GM23338 (cell line): Measurements from ENCODE around the gene ETFA. TPM values are rescaled to one million over a fixed set of nuclear protein-coding genes. Genes with fewer than 3 reads are reported as not detected.

Source experiments
- ATAC-seq: fragments of 200-7000 bp; cut with Tn5 transposase; 3 replicates; pipeline ENCODE4 v1.9.1; 2020
- DNase-seq: peaks from one replicate; pipeline ENCODE4 v3.0.0-alpha.2; 2015; ENCODE audit warnings: low spot score
- H2AFZ ChIP-seq: fragments of 200-600 bp; sonication (generic); 2 replicates; pipeline ENCODE4 v1.8.0; 2016; ENCODE audit warnings: antibody characterized with exemption, mild to moderate bottlenecking, moderate library complexity
- H3F3A ChIP-seq: fragments of 200-600 bp; sonication (generic); replicated peaks from 2 replicates; pipeline ENCODE4 v1.8.0; 2017; ENCODE audit warnings: antibody characterized with exemption, mixed run types, low read depth
- H3K27ac ChIP-seq: fragments of 200-600 bp; sonication (generic); 2 replicates; pipeline ENCODE4 v1.6.1; 2016; ENCODE audit warnings: low read depth
- H3K27me3 ChIP-seq: fragments of 200-600 bp; sonication (generic); 2 replicates; pipeline ENCODE4 v1.8.0; 2016; ENCODE audit warnings: mild to moderate bottlenecking, mixed run types, moderate library complexity; ENCODE audit not compliant: insufficient read depth
- H3K36me3 ChIP-seq: fragments of 200-600 bp; sonication (generic); 2 replicates; pipeline ENCODE4 v1.8.0; 2016; ENCODE audit warnings: mild to moderate bottlenecking; ENCODE audit not compliant: insufficient read depth
- H3K4me1 ChIP-seq: fragments of 200-600 bp; sonication (generic); 2 replicates; pipeline ENCODE4 v1.8.0; 2016; ENCODE audit warnings: mild to moderate bottlenecking, moderate library complexity; ENCODE audit not compliant: insufficient read depth
- H3K4me2 ChIP-seq: fragments of 200-600 bp; sonication (generic); 2 replicates; pipeline ENCODE4 v1.7.1; 2017; ENCODE audit warnings: mixed run types
- H3K4me3 ChIP-seq: fragments of 200-600 bp; sonication (generic); 2 replicates; pipeline ENCODE4 v1.6.1; 2016; ENCODE audit warnings: mixed run types
- H3K79me2 ChIP-seq: fragments of 200-600 bp; sonication (generic); replicated peaks from 2 replicates; pipeline ENCODE4 v1.8.0; 2017; ENCODE audit warnings: mild to moderate bottlenecking; ENCODE audit not compliant: insufficient read depth
- H3K9me2 ChIP-seq: fragments of 200-600 bp; sonication (generic); 2 replicates; pipeline ENCODE4 v1.8.0; 2017; ENCODE audit not compliant: insufficient read depth
- H4K20me1 ChIP-seq: fragments of 200-600 bp; sonication (generic); replicated peaks from 2 replicates; pipeline ENCODE4 v1.8.0; 2017; ENCODE audit warnings: mild to moderate bottlenecking; ENCODE audit not compliant: insufficient read depth
- H3K27ac Mint-ChIP-seq: 2 replicates; pipeline ENCODE4 v1.8.0; 2020; ENCODE audit warnings: inconsistent platforms, mild to moderate bottlenecking, moderate library complexity, mixed read lengths
- H3K27me3 Mint-ChIP-seq: 3 replicates; pipeline ENCODE4 v1.8.0; 2022; ENCODE audit warnings: low read depth, mild to moderate bottlenecking, moderate library complexity, mixed read lengths, inconsistent platforms; ENCODE audit not compliant: insufficient read depth, poor library complexity
- H3K36me3 Mint-ChIP-seq: 3 replicates; pipeline ENCODE4 v1.8.0; 2021; ENCODE audit warnings: low read depth, mild to moderate bottlenecking, inconsistent platforms, moderate library complexity, mixed read lengths
- H3K4me1 Mint-ChIP-seq: 3 replicates; pipeline ENCODE4 v1.8.0; 2020; ENCODE audit warnings: mild to moderate bottlenecking, inconsistent platforms, mixed read lengths
- H3K4me3 Mint-ChIP-seq: 3 replicates; pipeline ENCODE4 v1.8.0; 2021; ENCODE audit warnings: moderate library complexity, mild to moderate bottlenecking, inconsistent platforms, mixed read lengths
- H3K9me3 Mint-ChIP-seq: 3 replicates; pipeline ENCODE4 v1.8.0; 2020; ENCODE audit warnings: moderate library complexity, mild to moderate bottlenecking, inconsistent platforms, mixed read lengths
- CREB1 ChIP-seq: fragments of 250-450 bp; sonication (Bioruptor Pico); IDR thresholded peaks from 2 replicates; pipeline ENCODE4 v1.5.0; 2020; ENCODE audit warnings: low read depth, mild to moderate bottlenecking, moderate library complexity
- ETS1 ChIP-seq: IDR thresholded peaks from 2 replicates; pipeline ENCODE4 v1.6.1; 2016; ENCODE audit warnings: antibody characterized with exemption
- EZH2 ChIP-seq: fragments of 200-600 bp; sonication (generic); IDR thresholded peaks from one replicate; pipeline ENCODE4 v1.8.0; 2017; ENCODE audit warnings: antibody characterized with exemption, mild to moderate bottlenecking, low read depth; ENCODE audit not compliant: unreplicated experiment
- EZH2phosphoT487 ChIP-seq: fragments of 200-600 bp; sonication (generic); IDR thresholded peaks from one replicate; pipeline ENCODE4 v1.8.1; 2018; ENCODE audit warnings: antibody characterized with exemption; ENCODE audit not compliant: unreplicated experiment
- REST ChIP-seq: IDR thresholded peaks from one replicate; pipeline ENCODE4 v1.6.1; 2018; ENCODE audit warnings: antibody characterized with exemption; ENCODE audit not compliant: unreplicated experiment
- STAT1 ChIP-seq: IDR thresholded peaks from one replicate; pipeline ENCODE4 v1.6.1; 2016; ENCODE audit warnings: antibody characterized with exemption; ENCODE audit not compliant: unreplicated experiment
- polyA plus RNA-seq: library from polyadenylated mRNA; unstranded; fragments of >200 nt; fragmentation: Nextera tagmentation; extraction: Ambion mirVana; gene quantifications from 2 replicates; pipeline ENCODE4 v1.2.1, GENCODE V29; 2016
- total RNA-seq: library from RNA; depleted of rRNA; stranded (reverse); fragments of >200 nt; shearing (Covaris generic); gene quantifications from 2 replicates; pipeline ENCODE4 v1.2.3, GENCODE V29; 2014
- TF ChIP-seq, protein P1 (sequence below), 2 experiments: fragments of 200-600 bp in 1 of 2; sonication (generic) in 1 of 2; conservative IDR thresholded peaks; 2 replicates each; pipeline versions ENCODE4 v1.5.1 to v1.6.1; 2016 to 2017; ENCODE audit warnings: antibody characterized with exemption in 2 of 2, low read depth in 2 of 2, mild to moderate bottlenecking in 2 of 2, moderate library complexity in 1 of 2

ETFA gene
- total and polyA plus RNA-seq, 2 experiments from 2014 or later, result 52.9 to 69.1 TPM

DNA sequence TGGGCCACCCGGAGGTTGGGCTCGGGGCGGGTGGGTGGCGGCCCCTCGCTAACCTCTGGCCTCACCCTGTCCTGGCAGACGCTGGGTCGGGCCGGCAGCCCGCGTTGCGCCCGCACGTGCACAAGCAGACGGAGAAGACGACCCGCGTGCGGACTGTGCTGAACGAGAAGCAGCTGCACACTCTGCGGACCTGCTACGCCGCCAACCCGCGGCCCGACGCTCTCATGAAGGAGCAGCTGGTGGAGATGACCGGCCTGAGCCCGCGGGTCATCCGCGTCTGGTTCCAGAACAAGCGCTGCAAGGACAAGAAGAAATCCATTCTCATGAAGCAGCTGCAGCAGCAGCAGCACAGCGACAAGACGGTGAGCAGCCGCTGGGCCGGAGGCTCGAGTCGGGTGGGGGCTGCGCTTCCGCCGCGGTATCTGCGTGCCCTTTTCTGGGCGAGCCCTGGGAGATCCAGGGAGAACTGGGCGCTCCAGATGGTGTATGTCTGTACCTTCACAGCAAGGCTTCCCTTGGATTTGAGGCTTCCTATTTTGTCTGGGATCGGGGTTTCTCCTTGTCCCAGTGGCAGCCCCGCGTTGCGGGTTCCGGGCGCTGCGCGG, 29.0 kb upstream of the ETFA start:
- no peak for ATAC-seq
- no peaks in the 10 kb centered on the region for H3K9me2 ChIP-seq
- peaks cover 12% of the 10 kb centered on the region for H3F3A ChIP-seq
- DNase-seq, result peak; percentile 42
- Mint-ChIP-seq H3K36me3 (peaks cover 2% of the 10 kb centered on the region; the same call in 1 of the 3 replicates), H3K4me1 (peaks cover 47% of the 10 kb centered on the region), H3K9me3 (peaks cover 8% of the 10 kb centered on the region), H3K27me3 (peaks cover 96% of the 10 kb centered on the region), H3K4me3 (peak overlapping the region; percentile 75), H3K27ac (no peak overlapping the region)
- peaks cover 50% of the 10 kb centered on the region for H3K4me1 ChIP-seq
- peaks cover 28% of the 10 kb centered on the region for H4K20me1 ChIP-seq
- H3K4me2 ChIP-seq, result peak overlapping the region; percentile 86
- H3K4me3 ChIP-seq, result peak overlapping the region; percentile 50
- no peaks in the 10 kb centered on the region for H3K36me3 ChIP-seq
- TF ChIP-seq STAT1 (no peak), REST (no peak), ETS1 (no peak), EZH2 (peak; percentile 99), CREB1 (CRISPR knock-in tag) (no peak), EZH2phosphoT487 (peak; percentile 95)
- TF ChIP-seq, protein P1, sequence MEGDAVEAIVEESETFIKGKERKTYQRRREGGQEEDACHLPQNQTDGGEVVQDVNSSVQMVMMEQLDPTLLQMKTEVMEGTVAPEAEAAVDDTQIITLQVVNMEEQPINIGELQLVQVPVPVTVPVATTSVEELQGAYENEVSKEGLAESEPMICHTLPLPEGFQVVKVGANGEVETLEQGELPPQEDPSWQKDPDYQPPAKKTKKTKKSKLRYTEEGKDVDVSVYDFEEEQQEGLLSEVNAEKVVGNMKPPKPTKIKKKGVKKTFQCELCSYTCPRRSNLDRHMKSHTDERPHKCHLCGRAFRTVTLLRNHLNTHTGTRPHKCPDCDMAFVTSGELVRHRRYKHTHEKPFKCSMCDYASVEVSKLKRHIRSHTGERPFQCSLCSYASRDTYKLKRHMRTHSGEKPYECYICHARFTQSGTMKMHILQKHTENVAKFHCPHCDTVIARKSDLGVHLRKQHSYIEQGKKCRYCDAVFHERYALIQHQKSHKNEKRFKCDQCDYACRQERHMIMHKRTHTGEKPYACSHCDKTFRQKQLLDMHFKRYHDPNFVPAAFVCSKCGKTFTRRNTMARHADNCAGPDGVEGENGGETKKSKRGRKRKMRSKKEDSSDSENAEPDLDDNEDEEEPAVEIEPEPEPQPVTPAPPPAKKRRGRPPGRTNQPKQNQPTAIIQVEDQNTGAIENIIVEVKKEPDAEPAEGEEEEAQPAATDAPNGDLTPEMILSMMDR (conservative IDR thresholded peaks at IDR 0.05; ENCODE audit: low read depth in 2 of 2), result no peak
- H3K27me3 ChIP-seq, result peaks cover 97% of the 10 kb centered on the region
- peak overlapping the region; percentile 94 for H2AFZ ChIP-seq
- no peaks in the 10 kb centered on the region for H3K79me2 ChIP-seq
- H3K27ac ChIP-seq, result no peak overlapping the region
